ENCODE data around the gene TTC39B.

The TTC39B gene

GRCh38 chr9:15353892-15354291, 46.9 kb upstream of the TTC39B start:
- no peaks in the 10 kb centered on the region for H3K9me2 ChIP-seq (ENCODE audit: low read depth, low read length)
- TF ChIP-seq CTCF (IDR thresholded peaks at IDR 0.05; ENCODE audit: low read length) (no peak), EZH2 (IDR thresholded peaks at IDR 0.05; ENCODE audit: borderline replicate concordance, low read length) (no peak)
- H4K20me1 ChIP-seq (ENCODE audit: insufficient read depth, low read length), result no peaks in the 10 kb centered on the region
- H3K36me3 ChIP-seq (ENCODE audit: insufficient read depth, low read length), result no peaks in the 10 kb centered on the region
- no peaks in the 10 kb centered on the region for H3F3A ChIP-seq (ENCODE audit: insufficient read depth, low read length)
- no peaks in the 10 kb centered on the region for H3K4me1 ChIP-seq (ENCODE audit: insufficient read depth, low read length, severe bottlenecking)
- H3K27ac ChIP-seq (ENCODE audit: low read depth, low read length, poor library complexity, severe bottlenecking), result no peak overlapping the region
- no peak overlapping the region for H3K9ac ChIP-seq (ENCODE audit: low read length)
- H3K4me2 ChIP-seq (ENCODE audit: low read length), result no peak overlapping the region
- H3K27me3 ChIP-seq (ENCODE audit: insufficient read depth, low read length), result no peaks in the 10 kb centered on the region
- H2AFZ ChIP-seq (ENCODE audit: low read length), result no peak overlapping the region
- H3K9me3 ChIP-seq (ENCODE audit: low read length), result no peaks in the 10 kb centered on the region
- no peak overlapping the region for H3K4me3 ChIP-seq (ENCODE audit: low read depth, low read length, poor library complexity, severe bottlenecking)
- no peaks in the 10 kb centered on the region for H3K79me2 ChIP-seq (ENCODE audit: insufficient read depth, low read length)

- TF ChIP-seq EZH2 (IDR thresholded peaks at IDR 0.05; ENCODE audit: borderline replicate concordance, low read length), result no peak
- no peak for TF ChIP-seq CTCF (IDR thresholded peaks at IDR 0.05; ENCODE audit: low read length)
- H3K4me1 ChIP-seq (ENCODE audit: insufficient read depth, low read length, severe bottlenecking), result no peaks in the 10 kb centered on the region
- no peak overlapping the region for H3K9ac ChIP-seq (ENCODE audit: low read length)
- H3K79me2 ChIP-seq (ENCODE audit: insufficient read depth, low read length), result no peaks in the 10 kb centered on the region
- no peaks in the 10 kb centered on the region for H3K9me2 ChIP-seq (ENCODE audit: low read depth, low read length)
- no peaks in the 10 kb centered on the region for H3K36me3 ChIP-seq (ENCODE audit: insufficient read depth, low read length)
- H3K4me3 ChIP-seq (ENCODE audit: low read depth, low read length, poor library complexity, severe bottlenecking), result no peak overlapping the region
- no peak overlapping the region for H2AFZ ChIP-seq (ENCODE audit: low read length)
- no peaks in the 10 kb centered on the region for H3K9me3 ChIP-seq (ENCODE audit: low read length)
- no peak overlapping the region for H3K27ac ChIP-seq (ENCODE audit: low read depth, low read length, poor library complexity, severe bottlenecking)
- no peaks in the 10 kb centered on the region for H3K27me3 ChIP-seq (ENCODE audit: insufficient read depth, low read length)
- no peaks in the 10 kb centered on the region for H3F3A ChIP-seq (ENCODE audit: insufficient read depth, low read length)
- no peaks in the 10 kb centered on the region for H4K20me1 ChIP-seq (ENCODE audit: insufficient read depth, low read length)
- H3K4me2 ChIP-seq (ENCODE audit: low read length), result no peak overlapping the region
Observed at GRCh38 chr9:15352306-15352705, 45.3 kb upstream of the TTC39B start.

GRCh38 chr9:15349892-15350761, 43.1 kb upstream of the TTC39B start:
- Histone ChIP-seq H3K27ac (ENCODE audit: low read depth, low read length, poor library complexity, severe bottlenecking) (no peak overlapping the region), H3K9me2 (ENCODE audit: low read depth, low read length) (no peaks in the 10 kb centered on the region), H3F3A (ENCODE audit: insufficient read depth, low read length) (no peaks in the 10 kb centered on the region), H3K79me2 (ENCODE audit: insufficient read depth, low read length) (no peaks in the 10 kb centered on the region), H3K9me3 (ENCODE audit: low read length) (no peaks in the 10 kb centered on the region), H3K36me3 (ENCODE audit: insufficient read depth, low read length) (no peaks in the 10 kb centered on the region), H4K20me1 (ENCODE audit: insufficient read depth, low read length) (no peaks in the 10 kb centered on the region), H3K4me3 (ENCODE audit: low read depth, low read length, poor library complexity, severe bottlenecking) (no peak overlapping the region), H3K4me1 (ENCODE audit: insufficient read depth, low read length, severe bottlenecking) (no peaks in the 10 kb centered on the region), H3K27me3 (ENCODE audit: insufficient read depth, low read length) (no peaks in the 10 kb centered on the region), H2AFZ (ENCODE audit: low read length) (no peak overlapping the region), H3K9ac (ENCODE audit: low read length) (no peak overlapping the region), H3K4me2 (ENCODE audit: low read length) (no peak overlapping the region)
- TF ChIP-seq CTCF (IDR thresholded peaks at IDR 0.05; ENCODE audit: low read length) (no peak), EZH2 (IDR thresholded peaks at IDR 0.05; ENCODE audit: borderline replicate concordance, low read length) (no peak)

All from OCI-LY1 (cell line).